SH-SY5Y (cell line): ENCODE measurements around the gene CRTAC1.

Experiments
- GATA2 ChIP-seq: IDR thresholded peaks from 2 replicates; pipeline ENCODE4 v1.6.1; 2011; ENCODE audit warnings: mild to moderate bottlenecking, low read depth, low read length
- GATA3 ChIP-seq: IDR thresholded peaks from 2 replicates; pipeline ENCODE4 v1.6.1; 2011; ENCODE audit warnings: low read depth, mild to moderate bottlenecking, low read length, moderate library complexity

The CRTAC1 gene, protein sequence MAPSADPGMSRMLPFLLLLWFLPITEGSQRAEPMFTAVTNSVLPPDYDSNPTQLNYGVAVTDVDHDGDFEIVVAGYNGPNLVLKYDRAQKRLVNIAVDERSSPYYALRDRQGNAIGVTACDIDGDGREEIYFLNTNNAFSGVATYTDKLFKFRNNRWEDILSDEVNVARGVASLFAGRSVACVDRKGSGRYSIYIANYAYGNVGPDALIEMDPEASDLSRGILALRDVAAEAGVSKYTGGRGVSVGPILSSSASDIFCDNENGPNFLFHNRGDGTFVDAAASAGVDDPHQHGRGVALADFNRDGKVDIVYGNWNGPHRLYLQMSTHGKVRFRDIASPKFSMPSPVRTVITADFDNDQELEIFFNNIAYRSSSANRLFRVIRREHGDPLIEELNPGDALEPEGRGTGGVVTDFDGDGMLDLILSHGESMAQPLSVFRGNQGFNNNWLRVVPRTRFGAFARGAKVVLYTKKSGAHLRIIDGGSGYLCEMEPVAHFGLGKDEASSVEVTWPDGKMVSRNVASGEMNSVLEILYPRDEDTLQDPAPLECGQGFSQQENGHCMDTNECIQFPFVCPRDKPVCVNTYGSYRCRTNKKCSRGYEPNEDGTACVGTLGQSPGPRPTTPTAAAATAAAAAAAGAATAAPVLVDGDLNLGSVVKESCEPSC

DNA sequence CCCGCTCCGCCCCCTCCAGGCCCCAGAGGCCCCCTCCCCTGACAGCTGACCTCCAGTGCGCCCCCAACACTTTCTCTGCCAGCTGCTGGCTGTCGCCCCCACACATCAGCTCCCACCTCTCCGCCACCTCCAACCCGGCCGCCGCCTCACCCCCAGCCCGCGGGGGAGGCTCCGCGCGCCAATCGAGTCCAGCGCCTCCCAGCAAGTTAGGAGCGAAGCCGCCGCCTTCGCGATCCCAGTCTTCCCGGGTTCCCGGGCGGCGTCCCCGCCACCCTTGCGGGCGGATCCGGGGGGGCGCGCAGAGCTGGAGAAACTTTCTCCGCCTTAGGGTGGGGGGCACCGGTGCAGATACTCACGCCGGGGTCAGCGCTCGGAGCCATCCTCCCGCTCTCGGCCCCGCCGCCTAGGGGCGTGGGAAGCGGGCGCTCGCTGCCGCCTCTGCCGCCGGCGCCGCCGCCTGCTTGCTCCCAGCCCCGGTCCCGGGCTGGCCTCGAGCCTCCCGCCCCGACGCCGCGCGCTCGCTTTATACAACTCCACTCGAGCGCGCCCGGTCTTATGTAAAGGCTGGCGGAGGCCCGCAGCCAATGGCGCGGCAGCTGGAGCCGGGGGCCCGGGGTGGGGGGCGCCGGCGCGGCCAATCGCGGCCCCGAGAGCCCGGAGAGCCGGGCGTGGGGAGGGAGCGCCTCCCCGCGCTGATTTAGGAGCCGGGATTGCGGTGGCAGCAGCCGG lies at the start of gene CRTAC1:
TSS of gene CRTAC1 (minus strand) at position 529 of the 729 bp plus-strand sequence. CDS start at position 380, 149 bp downstream.
- TF ChIP-seq GATA3 (no peak), GATA2 (no peak)

DNA sequence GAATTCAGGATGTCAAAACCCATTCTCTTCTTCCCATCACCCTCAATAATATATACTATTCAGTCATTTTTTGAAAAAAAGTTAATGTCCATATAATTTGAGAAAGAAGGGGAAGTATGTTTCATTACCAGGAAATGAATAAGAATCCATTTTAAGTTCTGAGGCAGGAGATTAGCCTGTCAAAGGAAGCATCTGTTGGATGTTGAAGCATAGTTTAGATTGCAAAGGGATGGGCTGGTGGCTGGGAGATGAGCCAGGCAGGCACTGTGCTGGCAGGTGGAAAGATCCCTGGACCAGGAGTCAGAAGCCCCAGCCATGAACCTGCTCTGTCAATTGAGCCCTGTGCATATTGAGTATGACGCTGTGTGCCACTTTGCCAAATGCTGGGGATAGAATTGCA lies 48.4 kb upstream of the CRTAC1 start:
- TF ChIP-seq GATA2, result no peak

DNA sequence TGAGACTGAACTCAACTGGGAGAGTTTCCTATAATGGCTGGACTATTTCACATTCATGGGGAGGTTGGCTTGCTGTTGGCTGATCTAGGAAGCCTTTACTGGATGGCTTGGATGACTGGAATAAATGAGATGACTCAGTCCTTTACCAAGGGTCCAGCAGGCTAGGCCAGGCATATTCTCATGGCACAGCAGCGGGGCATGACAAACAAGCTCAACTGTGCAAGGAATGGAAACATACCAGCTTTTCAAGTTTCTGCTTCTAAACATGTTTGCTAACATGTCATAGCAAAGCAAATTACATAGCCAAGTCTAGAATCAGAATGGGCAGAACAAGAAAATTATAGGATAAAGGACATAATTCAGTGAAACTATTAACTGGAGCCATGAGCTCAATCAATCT lies 46.8 kb upstream of the CRTAC1 start:
- TF ChIP-seq GATA3 (no peak), GATA2 (no peak)

DNA sequence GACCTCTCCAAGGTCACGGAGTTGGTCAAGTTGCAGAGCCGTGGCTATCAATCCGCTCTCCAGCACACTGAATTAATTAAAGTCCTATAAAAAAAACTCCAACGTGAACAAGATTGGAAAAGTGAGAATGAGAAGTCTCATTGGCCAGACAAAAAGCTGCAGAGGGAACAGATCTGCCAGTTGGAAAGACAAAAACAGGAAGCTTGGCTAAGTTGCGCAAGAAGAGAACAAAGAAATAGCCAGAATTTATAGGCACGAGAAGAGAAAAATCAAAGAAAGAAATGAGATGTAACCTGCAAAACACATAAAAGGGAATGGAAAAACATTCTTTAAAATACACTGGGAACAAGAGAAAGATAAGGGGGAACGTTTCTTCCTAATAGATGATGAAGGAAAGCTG lies 45.7 kb upstream of the CRTAC1 start:
- TF ChIP-seq GATA3, result no peak
- no peak for TF ChIP-seq GATA2

DNA sequence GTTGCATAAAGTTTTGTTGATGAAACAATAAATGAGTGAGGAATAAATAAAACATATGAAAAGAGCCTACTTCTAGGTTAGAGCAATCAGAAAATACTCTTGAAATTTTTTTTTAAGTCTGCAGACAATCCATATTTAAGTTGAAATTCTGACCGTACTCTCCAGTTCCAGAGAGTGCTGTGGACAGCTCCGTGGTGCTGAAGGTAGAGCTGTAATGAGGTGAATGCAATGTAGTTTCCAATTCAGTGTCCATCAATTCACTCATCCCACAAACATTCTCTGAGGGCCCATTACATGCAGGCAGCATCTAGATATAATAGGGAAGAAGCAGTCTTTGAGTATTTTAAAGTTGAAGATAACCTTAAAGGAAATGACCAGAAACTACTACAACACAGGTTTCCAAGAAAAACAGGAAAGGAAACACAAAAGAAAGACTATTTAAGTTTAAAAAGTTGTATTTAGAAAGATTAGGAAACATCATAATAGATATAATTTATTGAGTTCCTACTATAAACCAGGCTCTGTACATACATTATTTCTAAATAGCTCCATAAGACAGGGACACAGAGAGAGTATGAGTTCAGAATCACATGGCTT lies 44.0 kb upstream of the CRTAC1 start:
- TF ChIP-seq GATA2 (no peak), GATA3 (no peak)

DNA sequence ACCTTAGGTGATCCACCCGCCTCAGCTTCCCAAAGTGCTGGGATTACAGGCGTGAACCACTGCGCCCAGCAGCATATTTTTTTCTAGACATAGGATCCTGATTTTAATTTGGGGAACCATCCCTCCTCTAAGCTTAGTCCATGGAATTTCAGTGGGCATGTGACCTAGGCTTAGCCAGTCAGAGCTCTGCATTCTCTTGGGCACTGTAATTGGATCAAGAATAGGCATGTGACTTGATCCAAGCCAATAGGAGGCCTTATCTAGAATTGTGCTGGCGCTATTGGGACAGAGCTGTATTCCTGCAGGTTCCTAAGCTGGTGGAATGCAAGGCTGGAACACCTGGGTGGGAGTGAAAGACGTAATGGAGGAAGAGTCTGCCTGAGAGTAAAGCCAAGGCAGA lies 36.7 kb upstream of the CRTAC1 start:
- TF ChIP-seq GATA3 (no peak), GATA2 (no peak)

DNA sequence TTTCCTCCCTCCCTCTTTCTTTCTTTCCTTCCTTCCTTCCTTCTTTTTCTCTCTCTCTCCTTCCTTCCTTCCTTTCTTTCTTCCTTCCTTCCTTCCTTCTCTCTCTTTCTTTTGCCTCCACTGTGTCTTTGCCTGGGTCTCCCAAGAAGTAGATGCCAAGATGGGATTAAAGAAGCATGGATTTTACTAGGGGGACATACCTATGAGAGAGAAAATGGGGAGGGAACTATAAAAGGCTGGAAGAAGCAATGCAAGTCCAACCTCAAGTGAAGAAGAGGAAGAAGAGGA lies 33.3 kb upstream of the CRTAC1 start:
- TF ChIP-seq GATA3, result no peak
- no peak for TF ChIP-seq GATA2

DNA sequence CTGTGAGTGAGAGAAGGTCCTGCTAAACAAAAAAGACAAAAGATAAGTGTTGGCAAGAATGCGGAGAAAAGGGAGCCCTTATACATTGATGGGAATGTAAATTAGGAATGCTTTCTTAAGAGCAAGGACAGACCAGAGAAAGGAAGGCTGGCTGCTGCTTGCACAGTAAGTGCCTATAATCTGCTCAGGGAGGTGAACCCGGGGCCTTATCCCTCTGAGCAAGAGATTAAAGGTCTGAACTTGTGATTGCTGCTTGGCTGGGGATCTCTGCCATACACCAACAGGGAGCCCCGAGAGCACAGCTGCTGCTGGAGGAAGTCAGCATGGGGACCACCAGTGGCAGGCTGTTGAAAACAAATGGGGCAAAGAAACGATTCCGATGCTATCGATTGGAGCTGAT lies 32.0 kb upstream of the CRTAC1 start:
- no peak for TF ChIP-seq GATA3
- TF ChIP-seq GATA2, result no peak

DNA sequence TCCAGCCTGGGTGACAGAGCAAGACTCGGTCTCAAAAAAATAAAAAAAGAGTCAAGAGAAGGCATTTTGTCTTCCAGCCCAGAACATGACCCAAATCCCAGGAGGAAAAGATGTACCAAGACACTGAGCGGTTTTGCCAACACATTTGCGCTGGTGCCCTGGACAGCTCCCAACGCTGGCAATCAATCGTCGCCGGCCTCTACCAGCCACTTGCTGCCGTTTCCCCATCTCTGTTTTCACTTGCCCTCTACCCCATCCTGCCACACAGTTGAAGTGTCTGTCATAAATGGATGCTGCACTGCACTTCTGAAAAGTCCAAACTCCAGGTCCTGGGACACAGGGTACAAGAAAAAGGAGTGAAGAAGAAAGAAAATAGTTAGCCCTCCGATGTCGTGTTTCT lies 29.7 kb upstream of the CRTAC1 start:
- TF ChIP-seq GATA2 (no peak), GATA3 (no peak)

DNA sequence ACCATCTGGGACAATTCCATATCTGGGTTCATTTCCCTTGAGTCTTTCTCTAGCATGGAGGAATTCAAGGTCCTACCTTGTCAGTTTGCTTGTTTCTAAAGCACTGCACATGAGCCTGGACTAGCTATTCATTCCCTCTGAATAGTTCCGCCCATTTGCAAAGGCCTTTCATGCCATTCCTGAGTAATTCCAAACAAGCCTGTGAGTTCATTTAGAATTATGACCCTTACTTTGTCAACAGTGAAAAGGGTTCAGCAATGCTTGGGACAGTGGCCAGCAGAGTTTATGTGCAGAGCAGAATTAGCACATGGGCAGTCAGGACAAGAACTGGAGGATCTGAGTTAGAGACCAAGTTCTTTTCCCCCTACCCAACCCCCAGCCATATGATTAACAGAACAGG lies 27.9 kb upstream of the CRTAC1 start:
- no peak for TF ChIP-seq GATA3
- TF ChIP-seq GATA2, result no peak

DNA sequence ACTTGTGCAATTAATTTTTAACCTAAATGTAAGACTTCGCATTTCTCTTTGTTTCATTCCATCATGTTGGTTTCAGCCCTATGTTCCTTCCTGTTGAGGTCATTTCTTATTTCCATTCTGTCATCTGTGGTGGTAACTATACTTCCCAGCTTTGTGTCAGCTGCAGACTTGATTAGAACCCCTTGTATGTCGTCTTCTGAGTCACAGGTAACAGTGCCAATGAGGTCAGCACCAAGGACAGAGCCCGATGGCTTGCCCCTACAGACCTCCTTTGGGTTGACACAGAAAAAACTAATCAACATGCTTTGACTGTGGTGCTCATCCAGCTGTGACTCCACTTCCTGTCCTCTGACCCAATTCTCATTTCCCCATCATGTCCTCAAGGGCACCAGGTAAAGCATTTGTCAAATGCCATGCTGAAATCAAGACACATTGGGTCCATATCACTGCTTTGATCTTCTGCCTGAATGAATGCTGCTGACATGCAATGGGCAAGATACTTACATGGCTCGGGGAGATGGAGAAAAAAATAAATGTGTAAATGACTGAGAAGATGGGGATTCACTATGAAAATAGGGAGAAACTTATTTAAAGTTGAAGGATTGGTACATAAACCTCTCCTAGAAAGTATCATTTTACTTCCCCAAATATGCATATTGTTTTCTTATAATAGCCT lies 25.6 kb upstream of the CRTAC1 start:
- TF ChIP-seq GATA2 (no peak), GATA3 (no peak)

DNA sequence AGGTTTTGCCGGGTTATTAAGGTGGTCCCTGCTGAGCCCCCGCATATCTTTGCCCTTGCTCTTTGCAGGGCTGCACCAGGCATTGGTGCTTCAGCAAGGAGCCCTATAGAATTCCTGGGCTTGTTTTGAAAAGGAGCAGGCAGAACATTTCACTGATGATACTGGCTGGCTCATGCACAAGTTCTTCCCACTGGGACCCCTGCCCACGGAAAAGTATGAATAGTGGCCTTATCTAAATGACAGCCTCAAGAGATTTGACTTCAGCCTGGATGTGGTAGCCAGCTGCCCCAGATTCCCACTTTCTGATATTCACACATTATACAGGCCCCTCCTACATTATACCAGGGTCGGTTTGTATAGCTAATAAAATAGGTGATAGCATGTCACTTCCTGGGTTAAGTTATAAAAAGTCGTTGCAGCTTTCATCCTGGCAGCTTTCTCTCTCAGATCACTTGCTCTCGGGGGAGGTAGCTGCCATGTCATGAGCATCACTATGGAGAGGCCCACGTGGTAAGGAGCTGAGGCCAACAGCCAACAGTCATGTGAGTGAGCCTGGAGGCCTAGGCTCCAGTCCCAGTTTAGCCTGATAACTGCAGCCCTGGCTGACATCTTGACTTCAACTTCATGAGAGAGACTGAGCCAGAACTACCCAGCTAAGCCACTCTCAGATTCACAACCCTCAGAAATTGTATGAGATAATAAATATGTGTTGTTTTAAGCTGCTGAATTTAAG lies 16.8 kb upstream of the CRTAC1 start:
- TF ChIP-seq GATA3 (no peak), GATA2 (no peak)

DNA sequence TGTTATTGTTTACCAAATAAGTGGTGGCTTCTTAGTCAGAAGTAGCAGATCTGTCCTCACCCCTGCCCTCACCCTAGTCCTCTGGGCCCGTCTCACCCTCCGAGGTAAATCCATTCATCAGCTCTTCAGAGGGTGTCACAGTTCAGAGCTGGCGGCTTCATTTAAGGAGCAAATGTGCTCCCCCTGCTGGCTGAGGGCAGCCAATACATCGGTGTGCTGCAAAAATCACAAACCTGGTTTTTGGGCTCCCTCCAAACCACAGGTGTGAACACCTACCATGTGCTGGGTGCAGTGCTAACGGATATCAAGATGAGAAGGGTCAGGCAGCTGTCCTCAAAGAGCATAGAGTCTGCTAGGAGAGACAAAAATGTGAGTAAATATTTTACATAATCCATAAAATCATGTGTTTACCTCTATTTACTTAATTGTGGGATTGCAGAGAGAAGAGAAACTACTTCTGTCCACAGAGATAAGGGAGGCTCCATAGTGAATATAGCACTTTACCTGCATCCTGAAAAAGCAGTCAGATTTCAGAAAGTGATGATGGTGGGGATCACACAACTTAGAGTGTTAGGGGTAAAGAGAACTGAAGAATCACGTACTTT lies 15.5 kb upstream of the CRTAC1 start:
- TF ChIP-seq GATA3, result no peak
- TF ChIP-seq GATA2, result no peak
